ENCODE data around the gene CCDC134. TPM values are rescaled to one million over a fixed set of nuclear protein-coding genes. Genes with fewer than 3 reads are reported as not detected.

CCDC134 gene
- total RNA-seq, 4 donors from 2014 or later = 10.1 to 22.0 (median 15.2) TPM

GRCh38 chr22:41813726-41814410 is 13.4 kb downstream of the CCDC134 start:
- no peaks in the 10 kb centered on the region for H3K27me3 ChIP-seq
- H3K4me3 ChIP-seq = no peak overlapping the region
- no peaks in the 10 kb centered on the region for H3K9me3 ChIP-seq
- H3K27ac ChIP-seq = no peak overlapping the region
- H3K4me1 ChIP-seq = no peaks in the 10 kb centered on the region
- no peak for DNase-seq (ENCODE audit: low spot score in 2 of 2)
- 95% methylated on average over 9 of the region's 9 CpGs for WGBS
- H3K36me3 ChIP-seq = peaks cover 41% of the 10 kb centered on the region
- TF ChIP-seq POLR2A (IDR thresholded peaks at IDR 0.05) (no peak), POLR2AphosphoS5 (IDR thresholded peaks at IDR 0.05) (no peak), EP300 (IDR thresholded peaks at IDR 0.05) (no peak)
- TF ChIP-seq, protein P1, sequence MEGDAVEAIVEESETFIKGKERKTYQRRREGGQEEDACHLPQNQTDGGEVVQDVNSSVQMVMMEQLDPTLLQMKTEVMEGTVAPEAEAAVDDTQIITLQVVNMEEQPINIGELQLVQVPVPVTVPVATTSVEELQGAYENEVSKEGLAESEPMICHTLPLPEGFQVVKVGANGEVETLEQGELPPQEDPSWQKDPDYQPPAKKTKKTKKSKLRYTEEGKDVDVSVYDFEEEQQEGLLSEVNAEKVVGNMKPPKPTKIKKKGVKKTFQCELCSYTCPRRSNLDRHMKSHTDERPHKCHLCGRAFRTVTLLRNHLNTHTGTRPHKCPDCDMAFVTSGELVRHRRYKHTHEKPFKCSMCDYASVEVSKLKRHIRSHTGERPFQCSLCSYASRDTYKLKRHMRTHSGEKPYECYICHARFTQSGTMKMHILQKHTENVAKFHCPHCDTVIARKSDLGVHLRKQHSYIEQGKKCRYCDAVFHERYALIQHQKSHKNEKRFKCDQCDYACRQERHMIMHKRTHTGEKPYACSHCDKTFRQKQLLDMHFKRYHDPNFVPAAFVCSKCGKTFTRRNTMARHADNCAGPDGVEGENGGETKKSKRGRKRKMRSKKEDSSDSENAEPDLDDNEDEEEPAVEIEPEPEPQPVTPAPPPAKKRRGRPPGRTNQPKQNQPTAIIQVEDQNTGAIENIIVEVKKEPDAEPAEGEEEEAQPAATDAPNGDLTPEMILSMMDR (IDR thresholded peaks at IDR 0.05) = no peak

- H3K27me3 ChIP-seq = no peaks in the 10 kb centered on the region
- peaks cover 25% of the 10 kb centered on the region for H3K36me3 ChIP-seq
- H3K27ac ChIP-seq = no peak overlapping the region
- no peak for TF ChIP-seq EP300 (IDR thresholded peaks at IDR 0.05)
- TF ChIP-seq POLR2AphosphoS5 (IDR thresholded peaks at IDR 0.05) = no peak
- TF ChIP-seq POLR2A (IDR thresholded peaks at IDR 0.05) = no peak
- TF ChIP-seq, protein P1 (IDR thresholded peaks at IDR 0.05) = no peak
- H3K4me1 ChIP-seq = no peaks in the 10 kb centered on the region
- H3K9me3 ChIP-seq = no peaks in the 10 kb centered on the region
- WGBS = 89% methylated on average over 3 of the region's 3 CpGs
- no peak for DNase-seq (ENCODE audit: low spot score in 2 of 2)
- no peak overlapping the region for H3K4me3 ChIP-seq
Measured at GRCh38 chr22:41815716-41816115, 15.2 kb downstream of the CCDC134 start.

GRCh38 chr22:41816241-41816640 is 15.8 kb downstream of the CCDC134 start:
- no peaks in the 10 kb centered on the region for H3K27me3 ChIP-seq
- WGBS = 100% methylated on average over 1 of the region's 1 CpG
- no peaks in the 10 kb centered on the region for H3K4me1 ChIP-seq
- no peaks in the 10 kb centered on the region for H3K9me3 ChIP-seq
- DNase-seq (ENCODE audit: low spot score in 2 of 2) = no peak
- H3K27ac ChIP-seq = no peak overlapping the region
- peaks cover 22% of the 10 kb centered on the region for H3K36me3 ChIP-seq
- TF ChIP-seq, protein P1 (IDR thresholded peaks at IDR 0.05) = no peak
- H3K4me3 ChIP-seq = no peak overlapping the region

- TF ChIP-seq, protein P1 (IDR thresholded peaks at IDR 0.05) = no peak
- no peak for TF ChIP-seq EP300 (IDR thresholded peaks at IDR 0.05)
- TF ChIP-seq POLR2A (IDR thresholded peaks at IDR 0.05) = no peak
- TF ChIP-seq POLR2AphosphoS5 (IDR thresholded peaks at IDR 0.05) = no peak
- Histone ChIP-seq H3K4me3 (no peak overlapping the region), H3K27me3 (no peaks in the 10 kb centered on the region), H3K9me3 (no peaks in the 10 kb centered on the region), H3K27ac (no peak overlapping the region), H3K36me3 (peaks cover 22% of the 10 kb centered on the region), H3K4me1 (no peaks in the 10 kb centered on the region)
- WGBS = 87% methylated on average over 2 of the region's 2 CpGs
- no peak for DNase-seq (ENCODE audit: low spot score in 2 of 2)
Measured at GRCh38 chr22:41816871-41817270, 16.4 kb downstream of the CCDC134 start.

GRCh38 chr22:41818011-41818410 is 17.5 kb downstream of the CCDC134 start:
- Histone ChIP-seq H3K36me3 (peaks cover 16% of the 10 kb centered on the region), H3K4me3 (no peak overlapping the region), H3K9me3 (no peaks in the 10 kb centered on the region), H3K4me1 (no peaks in the 10 kb centered on the region), H3K27ac (no peak overlapping the region), H3K27me3 (no peaks in the 10 kb centered on the region)
- DNase-seq (ENCODE audit: low spot score in 2 of 2) = no peak
- TF ChIP-seq EP300 (IDR thresholded peaks at IDR 0.05) (no peak), POLR2A (IDR thresholded peaks at IDR 0.05) (no peak), POLR2AphosphoS5 (IDR thresholded peaks at IDR 0.05) (no peak)
- TF ChIP-seq, protein P1 (IDR thresholded peaks at IDR 0.05) = no peak
- WGBS = 89% methylated on average over 5 of the region's 5 CpGs

All from suprapubic skin (tissue), 4 donors.